ENCODE results near the gene LTBP1.

Gene LTBP1

DNA sequence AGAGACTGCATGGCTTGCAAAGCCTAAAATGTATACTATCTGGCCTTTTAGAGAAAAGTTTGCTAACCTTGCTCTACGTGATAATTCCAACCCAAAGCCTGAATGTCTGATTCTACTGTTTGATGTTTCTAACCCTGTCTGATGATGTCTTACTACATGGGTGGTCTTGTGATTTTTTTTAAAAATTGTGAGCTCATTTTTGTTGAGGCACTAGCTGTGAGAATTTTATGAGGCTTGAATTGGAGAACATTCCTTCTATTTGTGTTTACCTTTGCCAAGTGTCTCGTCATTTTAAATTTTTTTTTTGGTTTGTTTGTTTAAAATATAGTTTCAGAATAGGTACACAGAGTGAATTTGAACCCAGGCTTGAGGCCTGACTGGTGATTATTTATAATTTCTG, 15.2 kb upstream of the LTBP1 start:
- no peak for DNase-seq (ENCODE audit: low read depth)

DNA sequence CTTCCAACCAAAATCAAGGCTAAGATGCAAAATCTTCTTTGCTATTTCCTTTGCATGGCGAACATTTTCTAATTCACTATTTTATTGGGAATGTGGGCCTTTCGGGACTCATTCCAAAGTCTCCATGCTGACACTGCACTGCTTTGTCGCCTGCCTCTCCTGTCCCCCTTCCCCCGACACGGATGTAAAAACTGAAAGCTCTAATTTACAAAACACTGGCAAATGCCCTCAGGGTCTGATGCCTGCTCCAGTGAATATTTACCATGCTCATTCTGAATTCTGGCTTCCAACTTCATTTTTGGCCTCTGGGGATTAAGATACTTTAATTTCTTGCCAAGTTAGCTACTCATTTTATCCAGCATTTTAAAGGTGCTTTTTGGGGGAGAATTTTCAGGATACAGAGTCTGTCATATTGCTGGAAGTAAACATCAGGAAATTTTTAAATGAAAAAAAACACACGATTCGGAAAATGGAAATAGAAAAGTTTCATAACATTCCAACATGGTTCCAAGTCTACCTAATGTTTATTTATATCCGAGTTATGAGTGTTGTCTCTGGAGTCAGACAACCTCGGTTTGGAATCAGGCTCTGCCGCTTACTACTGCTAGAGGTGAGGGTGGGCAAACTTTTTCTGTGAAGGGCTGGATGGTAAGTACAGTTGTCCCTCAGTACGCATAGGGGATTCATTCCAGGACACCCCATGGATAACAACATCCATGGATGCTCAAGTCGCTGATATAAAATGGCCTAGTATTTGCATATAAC, 14.6 kb upstream of the LTBP1 start:
- DNase-seq (ENCODE audit: low read depth): no peak

DNA sequence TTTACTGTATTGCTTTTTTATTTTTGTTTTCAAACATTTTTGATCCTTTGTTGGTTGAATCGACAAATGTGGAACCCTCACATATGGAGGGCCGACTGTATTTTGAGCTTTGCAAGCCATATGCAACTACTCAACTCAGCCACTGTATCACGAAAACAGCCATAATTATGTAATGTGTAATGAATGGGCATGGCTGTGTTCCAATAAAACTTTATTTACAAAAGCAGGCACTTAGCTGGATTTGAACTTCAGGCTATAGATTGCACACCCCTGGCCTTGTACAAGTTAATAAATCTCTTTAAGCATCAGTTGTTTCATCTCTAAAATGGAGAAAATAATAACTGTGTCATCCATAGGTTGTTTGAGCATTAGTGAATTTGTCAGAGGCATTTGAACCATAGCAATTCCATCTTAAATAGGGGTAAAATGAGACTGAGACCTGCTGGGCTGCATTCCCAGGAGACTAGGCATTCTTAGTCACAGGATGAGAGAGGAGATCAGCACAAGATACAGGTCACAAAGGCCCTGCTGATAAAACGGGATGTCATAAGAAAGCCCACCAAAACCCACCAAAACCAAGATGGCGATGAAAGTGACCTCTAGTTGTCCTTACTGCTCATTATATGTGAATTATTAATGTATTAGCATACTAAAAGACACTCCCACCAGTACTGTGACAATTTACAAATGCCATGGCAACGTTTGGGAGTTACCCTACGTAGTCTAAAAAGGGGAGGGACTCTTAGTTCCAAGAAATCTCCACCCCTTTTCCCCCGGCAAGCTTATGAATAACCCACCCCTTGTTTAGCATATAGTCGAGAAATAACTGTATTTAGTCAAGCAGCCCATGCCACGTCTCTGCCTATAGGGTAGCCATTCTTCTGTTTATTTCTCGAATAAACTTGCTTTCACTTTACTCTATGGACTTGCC, 13.7 kb upstream of the LTBP1 start:
- no peak for DNase-seq (ENCODE audit: low read depth)

DNA sequence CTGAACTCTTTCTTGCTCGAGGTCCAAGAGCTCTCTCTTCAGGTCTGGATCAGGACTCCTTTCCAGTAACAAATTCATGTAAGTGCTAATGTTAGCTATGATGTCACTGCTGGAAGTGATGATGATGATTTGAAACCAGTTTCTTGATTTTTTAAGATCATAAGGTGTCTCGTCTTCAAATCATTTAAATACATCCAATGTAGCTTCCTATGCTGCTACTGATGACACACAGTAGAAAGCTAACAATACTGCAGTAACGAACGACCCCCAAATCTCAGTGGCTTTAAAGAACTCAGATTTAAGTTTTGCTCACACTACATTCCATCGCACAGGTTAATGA, 13.0 kb upstream of the LTBP1 start:
- no peak for DNase-seq (ENCODE audit: low read depth)

DNA sequence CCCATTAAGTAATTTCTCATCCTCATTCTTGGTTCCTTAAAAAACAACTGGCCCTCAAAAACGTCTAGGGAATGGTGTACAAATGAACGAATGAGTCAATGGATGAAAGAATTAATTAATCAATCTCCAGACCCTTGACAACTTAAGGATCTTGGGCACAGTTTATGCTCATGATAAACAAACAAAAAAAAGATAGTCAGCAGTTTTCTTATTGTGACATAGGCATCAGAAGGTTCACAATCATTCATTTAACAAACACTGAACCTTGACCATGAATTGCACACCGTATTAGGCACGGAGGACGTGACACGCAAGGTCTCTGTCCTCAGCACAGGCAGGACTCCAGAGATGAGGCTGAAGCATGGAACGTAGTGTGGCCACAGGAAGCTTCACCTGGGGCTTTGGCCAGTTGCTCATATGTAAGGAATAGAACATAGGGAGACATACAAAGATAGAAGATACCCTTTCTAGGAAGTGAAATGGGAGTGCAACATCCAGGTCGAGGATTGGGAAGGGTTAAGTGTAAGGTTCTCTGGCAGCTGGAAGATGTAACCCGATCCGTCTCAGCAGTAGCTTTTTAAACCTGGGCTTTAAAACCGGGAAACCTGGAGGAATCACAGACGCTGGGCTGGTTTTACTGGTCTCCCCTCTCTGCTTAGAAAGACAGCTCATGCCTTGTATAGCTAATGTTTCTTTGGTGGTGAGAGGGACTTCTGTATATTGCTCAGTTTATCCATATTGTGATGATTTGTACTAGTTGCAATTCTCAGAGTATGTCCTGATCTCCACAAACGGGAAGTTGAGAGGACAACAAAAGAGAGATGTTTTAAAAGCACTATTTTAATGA, 8.9 kb upstream of the LTBP1 start:
- no peak for DNase-seq (ENCODE audit: low read depth)

DNA sequence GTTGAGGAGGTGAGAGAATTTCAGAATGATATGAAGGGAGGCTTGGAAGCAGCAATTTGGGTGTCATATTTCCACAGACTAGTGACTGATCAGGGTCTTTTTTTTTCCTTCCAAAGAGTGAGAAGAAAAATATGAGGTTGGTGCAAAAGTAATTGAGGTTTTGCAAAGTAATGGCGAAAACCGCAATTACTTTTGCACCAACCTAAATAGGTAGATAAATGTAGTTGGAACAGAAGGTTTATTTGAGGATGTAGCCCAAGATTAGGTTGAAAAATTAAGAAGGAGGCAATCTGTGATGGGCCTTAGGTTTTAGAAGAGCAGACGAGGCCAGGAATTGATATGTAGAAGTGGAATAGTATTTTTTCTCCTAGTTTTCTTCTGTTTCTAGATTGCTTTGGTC, 7.8 kb upstream of the LTBP1 start:
- no peak for DNase-seq (ENCODE audit: low read depth)

DNA sequence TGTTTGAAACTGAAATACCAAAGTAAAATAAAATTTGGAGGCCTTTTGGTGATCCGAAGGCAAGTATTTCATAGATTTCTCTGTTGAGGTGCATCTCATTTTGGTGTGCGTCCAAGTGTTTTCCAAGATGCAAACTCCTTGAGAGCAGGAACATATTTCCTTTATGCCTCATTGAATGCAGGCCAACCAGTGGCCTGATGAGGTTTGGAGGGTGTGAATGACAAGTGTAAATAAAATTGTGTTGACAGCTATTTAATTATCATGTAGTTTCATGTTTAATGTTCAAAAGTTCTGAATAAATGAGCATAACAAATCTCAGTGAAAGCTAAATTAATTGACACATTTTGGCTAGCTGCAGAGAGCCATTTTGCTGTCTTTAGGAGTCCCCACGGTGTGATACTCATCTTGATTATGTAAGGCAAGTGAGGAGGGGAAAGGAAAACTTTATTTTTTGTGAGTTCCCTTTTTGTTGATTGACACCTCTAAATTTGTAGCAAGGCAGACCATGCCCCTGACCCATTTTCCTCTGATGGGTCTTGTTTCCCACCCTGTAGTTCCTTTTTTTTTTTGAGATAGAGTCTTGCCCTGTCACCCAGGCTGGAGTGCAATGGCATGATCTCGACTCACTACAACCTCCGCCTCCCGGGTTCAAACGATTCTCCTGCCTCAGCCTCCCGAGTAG, 6.3 kb upstream of the LTBP1 start:
- DNase-seq (ENCODE audit: low read depth): no peak

DNA sequence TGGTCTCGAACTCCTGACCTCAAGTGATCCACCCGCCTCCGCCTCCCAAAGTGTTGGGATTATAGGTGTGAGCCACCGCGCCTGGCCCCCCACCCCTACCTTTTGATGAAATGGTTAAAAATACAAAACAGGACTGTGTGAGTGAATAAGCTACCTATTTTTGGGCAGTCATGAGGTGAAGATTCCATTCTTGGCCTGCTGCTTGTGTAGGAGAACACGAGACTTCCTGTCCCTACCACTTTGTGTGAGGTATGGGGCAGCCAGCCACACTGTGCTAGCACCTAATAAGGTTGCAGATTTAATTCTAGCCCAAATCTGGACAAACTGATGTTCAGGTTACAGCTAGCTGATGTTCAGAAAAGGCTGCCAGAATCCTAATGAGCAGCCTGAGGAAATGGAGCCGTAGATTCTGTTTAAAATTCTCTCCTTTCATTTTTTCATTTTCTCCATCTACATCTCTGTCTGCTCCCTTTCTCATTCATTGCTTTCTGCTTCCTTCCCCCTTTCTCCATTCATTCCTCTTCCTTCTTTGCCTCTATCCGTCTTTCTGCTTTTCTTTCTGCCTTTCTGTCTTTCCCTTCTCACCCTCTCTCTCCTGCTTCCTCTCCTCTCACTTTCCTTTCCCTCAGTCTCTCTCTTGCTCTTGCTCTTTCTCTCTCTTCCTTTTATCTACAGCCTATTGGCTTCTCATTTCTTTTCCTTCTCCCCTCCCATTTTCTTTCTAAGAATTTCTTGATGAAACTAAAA, 4.6 kb upstream of the LTBP1 start:
- DNase-seq (ENCODE audit: low read depth): no peak

DNA sequence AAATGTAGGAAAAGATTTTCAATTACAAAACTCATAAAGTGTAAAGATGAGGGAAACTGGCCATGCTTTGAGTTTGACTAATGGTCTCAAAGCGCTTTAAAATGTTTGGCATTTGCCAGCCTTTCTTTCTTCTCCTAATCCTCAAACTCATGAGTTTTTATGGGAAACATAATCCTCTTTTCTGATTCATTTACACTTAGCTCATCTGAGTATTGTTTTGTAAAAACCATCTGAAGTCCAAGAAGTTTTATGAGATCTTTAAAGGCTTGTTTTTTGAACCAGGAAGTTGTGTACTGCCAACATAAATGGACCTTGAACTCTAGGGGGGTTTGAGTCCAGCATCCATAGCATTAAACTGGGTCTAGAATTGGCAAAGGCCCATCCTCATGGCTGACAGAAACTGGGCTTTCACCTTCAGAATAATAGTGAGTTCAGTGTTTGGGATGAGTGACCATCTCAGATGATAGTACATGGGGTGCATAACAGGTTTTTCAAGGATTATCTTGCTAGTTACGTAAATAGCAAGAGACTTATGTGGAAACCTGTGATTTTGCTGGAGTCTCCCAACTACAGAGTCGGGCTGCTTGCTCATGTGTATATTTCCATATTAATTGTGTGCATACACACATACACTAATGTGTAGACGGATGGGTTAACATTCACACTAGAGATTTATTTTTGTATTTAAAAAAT, 3.8 kb upstream of the LTBP1 start:
- no peak for DNase-seq (ENCODE audit: low read depth)

DNA sequence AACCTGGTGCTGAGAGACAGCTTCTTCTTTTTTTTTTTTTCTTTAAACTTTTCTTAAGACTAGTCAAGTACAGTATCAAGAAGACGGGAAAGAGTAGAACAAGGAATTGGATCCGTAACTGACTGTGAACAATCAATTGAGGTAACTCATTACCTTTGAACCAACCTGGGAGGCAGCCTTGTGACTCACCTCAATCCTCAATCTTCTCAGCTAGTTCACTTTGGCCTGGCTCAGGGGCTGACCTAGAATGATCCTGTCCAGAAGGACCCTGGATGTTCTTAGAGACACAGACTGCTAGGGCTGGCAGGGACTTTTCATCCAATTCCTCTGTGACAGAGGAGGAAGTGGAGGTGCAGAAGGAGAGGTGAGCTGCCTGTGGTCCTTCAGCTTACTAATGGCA, 1.5 kb upstream of the LTBP1 start:
- no peak for DNase-seq (ENCODE audit: low read depth)

DNA sequence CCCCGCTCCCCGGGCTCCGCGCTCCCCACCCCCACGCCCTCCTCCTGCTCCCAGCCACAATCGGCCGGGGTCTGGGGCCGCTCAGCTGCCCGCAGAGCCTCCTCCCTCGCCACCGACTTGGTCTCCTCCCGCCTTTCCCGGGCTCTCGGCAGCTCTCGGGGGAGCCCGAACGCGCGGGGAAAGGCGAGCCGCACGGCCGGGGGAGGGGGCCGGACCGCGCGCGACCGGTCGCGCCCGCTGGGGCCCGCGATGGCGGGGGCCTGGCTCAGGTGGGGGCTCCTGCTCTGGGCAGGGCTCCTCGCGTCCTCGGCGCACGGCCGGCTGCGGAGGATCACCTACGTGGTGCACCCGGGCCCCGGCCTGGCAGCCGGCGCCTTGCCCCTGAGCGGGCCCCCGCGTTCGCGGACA, 327 bp downstream of the LTBP1 start:
- DNase-seq (ENCODE audit: low read depth): no peak

DNA sequence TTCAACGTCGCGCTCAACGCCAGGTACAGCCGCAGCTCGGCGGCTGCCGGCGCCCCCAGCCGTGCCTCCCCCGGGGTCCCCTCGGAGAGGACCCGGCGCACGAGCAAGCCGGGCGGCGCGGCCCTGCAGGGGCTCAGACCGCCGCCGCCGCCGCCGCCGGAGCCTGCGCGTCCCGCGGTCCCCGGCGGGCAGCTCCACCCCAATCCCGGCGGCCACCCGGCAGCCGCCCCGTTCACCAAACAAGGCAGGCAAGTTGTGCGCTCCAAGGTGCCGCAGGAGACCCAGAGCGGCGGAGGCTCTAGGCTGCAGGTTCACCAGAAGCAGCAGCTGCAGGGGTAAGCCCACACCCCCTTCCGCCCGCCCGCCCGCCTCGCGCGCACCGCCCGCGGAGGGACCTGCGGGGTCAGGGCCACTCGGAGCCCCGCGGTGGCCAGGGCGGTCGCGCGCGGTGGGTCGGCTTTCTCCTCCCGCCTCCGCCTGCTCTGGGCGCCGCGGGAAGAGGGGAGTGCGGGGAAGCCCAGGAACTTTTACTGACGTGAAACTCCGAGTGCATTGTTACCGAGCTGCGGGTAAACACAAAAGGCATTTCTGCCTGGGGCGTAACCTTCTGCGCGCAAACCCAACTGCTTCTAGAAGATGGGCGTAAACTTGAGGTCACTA, 861 bp downstream of the LTBP1 start:
- DNase-seq (ENCODE audit: low read depth): no peak

DNA sequence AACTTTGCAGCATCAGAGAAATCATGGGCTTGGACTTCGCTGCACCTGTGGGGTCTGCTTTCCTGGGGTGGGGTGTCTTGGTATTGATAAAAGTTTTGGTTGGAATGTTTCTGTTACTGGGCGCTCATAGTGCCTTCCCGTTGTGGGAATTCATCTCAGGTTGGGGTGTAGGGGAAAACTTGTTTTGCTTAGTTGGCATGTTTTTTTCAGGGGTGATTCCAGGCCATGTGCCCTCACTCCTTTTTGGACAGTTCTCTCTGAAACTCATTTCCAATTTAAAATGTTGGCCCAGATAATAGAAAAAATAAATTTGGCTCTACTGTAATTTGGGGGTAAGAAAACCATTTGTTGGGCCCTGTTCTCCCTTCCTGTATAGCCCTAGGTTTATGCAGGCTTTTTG, 1.5 kb downstream of the LTBP1 start:
- DNase-seq (ENCODE audit: low read depth): no peak

DNA sequence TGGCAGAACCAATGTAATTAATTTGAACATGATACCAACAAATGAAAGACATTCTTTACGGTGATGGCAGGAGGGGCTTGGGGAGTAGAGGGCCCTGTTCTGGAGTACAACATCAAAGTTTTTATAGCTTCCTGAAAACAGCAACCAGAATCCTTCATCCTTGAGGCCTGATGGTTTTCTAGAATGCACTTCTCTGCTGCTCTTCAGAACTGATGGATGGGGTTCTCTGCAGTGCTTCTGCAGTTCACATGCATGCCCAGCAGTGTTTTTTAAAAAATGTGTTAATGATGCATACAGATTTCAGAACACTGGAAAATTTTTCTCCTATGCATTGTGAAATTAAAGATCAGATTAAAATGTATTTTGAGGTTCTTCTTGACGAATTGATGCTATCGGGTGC, 2.5 kb downstream of the LTBP1 start:
- no peak for DNase-seq (ENCODE audit: low read depth)

DNA sequence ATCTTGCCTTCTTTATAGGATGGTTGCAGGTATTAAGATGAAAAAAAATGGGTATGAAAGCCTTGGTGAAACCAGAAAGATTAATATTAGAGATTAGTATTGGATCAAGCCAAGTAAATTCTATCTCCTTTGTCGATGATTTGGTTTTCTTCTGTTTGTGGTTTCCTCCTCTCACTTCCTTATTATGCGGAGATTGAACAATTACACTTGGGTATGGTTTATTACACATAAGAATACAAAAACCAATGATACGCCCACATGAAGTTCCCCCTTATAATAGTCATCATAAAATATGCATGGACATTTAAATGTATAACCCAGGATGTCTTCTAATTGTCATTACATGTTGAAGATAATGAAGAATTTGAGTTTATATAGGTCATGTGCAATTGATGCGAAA, 4.9 kb downstream of the LTBP1 start:
- DNase-seq (ENCODE audit: low read depth): no peak

DNA sequence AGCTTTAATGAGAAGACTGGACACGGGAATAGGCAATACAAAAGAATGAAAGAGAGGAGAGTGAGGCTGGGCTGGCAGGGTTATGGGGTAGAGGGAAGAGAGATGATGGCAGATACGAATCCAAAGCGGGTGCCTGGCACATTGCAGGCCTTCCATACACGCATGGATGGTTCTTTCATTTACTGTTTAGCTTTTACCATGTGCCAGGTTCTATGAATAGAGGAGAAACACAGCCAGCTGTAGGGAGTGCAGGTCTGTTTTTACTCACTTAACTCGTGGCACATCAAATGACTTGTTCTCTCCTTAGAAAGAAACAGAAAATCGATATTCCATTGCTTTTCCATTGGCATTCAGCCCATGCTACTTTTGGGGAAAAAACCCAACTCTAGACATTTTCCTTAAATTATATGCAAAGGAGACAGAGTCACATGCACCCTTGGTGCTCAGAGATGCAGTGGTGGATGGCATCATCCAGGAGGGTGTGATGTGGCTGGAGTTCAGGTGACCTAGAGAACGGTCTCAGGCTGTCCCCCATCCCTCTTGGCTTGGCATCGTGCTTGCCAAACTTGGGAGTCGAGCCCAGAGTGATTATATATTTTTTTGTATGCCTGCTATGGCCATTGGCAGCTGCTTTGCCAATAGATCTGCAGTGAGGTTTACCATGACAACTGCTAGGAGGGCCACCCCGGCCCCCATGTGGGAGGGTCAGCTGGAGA, 6.2 kb downstream of the LTBP1 start:
- no peak for DNase-seq (ENCODE audit: low read depth)

DNA sequence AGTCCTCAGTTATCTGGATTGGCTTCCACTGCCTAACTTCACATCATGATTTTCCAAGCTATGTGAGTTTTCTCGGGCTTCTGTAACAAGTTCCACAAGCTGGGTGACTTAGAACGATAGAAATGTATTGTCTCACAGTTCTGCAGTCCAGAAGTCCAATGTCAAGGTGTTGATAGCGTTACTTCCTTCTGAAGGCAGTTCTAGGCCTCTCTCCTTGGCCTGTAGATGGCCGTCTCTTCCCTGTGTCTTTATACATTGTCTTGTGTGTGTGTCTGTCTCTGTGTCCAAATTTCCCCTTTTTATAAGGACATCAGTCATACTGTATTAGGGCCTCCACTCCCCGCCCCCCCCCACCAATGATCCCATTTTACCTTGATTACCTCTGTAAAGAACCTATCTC, 7.5 kb downstream of the LTBP1 start:
- DNase-seq (ENCODE audit: low read depth): no peak

DNA sequence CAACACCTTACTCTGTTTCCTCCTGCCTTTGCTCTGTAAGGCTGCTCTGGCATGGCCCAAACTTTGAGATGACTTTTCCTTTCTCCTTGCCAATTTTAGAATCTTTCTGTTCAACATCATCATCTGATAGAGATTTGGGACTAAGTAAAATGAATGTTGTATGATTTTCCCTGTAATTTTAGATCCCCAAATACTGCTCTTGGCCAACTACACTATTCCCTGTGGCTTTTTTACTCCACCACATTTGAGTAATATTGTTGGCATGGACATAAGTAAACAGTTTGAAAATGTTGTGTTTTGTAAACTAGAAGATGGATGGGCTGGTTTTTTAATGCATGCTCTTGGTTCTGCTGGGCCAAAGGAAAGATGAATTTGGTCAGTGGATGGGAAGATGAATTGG, 12.1 kb downstream of the LTBP1 start:
- no peak for DNase-seq (ENCODE audit: low read depth)

DNA sequence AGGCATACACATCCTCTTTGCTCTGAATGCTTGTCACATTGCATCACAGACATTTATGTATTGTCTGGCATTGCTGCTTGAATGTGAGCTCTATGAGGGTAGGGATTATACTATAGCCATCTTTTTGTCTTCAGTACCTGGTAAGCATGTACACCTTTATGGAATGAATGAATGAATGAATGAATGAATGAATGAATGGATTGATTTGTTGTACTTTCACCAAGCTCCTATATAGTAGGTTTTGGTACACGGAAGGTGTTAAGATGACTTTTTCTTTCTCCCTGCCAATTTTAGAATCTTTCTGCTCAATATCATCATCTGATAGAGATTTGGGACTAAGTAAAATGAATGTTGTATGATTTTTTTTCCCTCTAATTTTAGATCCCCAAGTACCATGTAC, 13.5 kb downstream of the LTBP1 start:
- DNase-seq (ENCODE audit: low read depth): no peak

Measured in T follicular helper cell (primary cell).